OCI-LY7 (cell line): ENCODE results near the gene LRRC38. TPM values are rescaled to one million over a fixed set of nuclear protein-coding genes. Genes with fewer than 3 reads are reported as not detected.

Experiments used
- BruUV-seq: library from RNA; stranded (reverse); fragments of 400-500 nt; replicated peaks from 2 replicates; lab custom pipeline; 2021; lab: Mats Ljungman, UMichigan
- CTCF ChIA-PET: fragments of 300-600 bp; sonication (Branson Sonifier 250); formaldehyde crosslinking; loops from one replicate; lab custom pipeline; 2022; ENCODE audit warnings: antibody characterized with exemption; ENCODE audit not compliant: unreplicated experiment; lab: Charles Lee
- POLR2A ChIA-PET: fragments of 300-600 bp; sonication (Branson Sonifier 250); formaldehyde crosslinking; loops from one replicate; lab custom pipeline; 2022; ENCODE audit warnings: antibody characterized with exemption; lab: Charles Lee
- DNase-seq: peaks from one replicate; pipeline ENCODE4 v3.0.0-alpha.2; 2015; ENCODE audit warnings: low spot score
- H2AFZ ChIP-seq: fragments of 200-600 bp; sonication (generic), shearing (Covaris generic); 2 replicates; pipeline ENCODE4 v1.6.1; 2014; ENCODE audit warnings: mild to moderate bottlenecking, antibody characterized with exemption, low read length, moderate library complexity
- H3K27ac ChIP-seq: fragments of 200-600 bp; sonication (generic); 2 replicates; pipeline ENCODE4 v1.5.1; 2014; ENCODE audit warnings: mixed run types, low read depth, mild to moderate bottlenecking, moderate library complexity, low read length, inconsistent platforms; ENCODE audit not compliant: poor library complexity, severe bottlenecking
- H3K36me3 ChIP-seq: fragments of 200-600 bp; sonication (generic); 2 replicates; pipeline ENCODE4 v1.6.1; 2014; ENCODE audit warnings: mild to moderate bottlenecking, antibody characterized with exemption, low read length, moderate library complexity, mixed read lengths; ENCODE audit not compliant: insufficient read depth
- H3K4me1 ChIP-seq: fragments of 200-600 bp; sonication (generic); 2 replicates; pipeline ENCODE4 v1.5.1; 2014; ENCODE audit warnings: mild to moderate bottlenecking, low read length; ENCODE audit not compliant: insufficient read depth, poor library complexity, severe bottlenecking
- H3K4me2 ChIP-seq: fragments of 200-600 bp; sonication (generic); 2 replicates; pipeline ENCODE4 v1.6.1; 2014; ENCODE audit warnings: mild to moderate bottlenecking, low read length
- H3K4me3 ChIP-seq: fragments of 200-600 bp; sonication (generic); 2 replicates; pipeline ENCODE4 v1.5.1; 2014; ENCODE audit warnings: mild to moderate bottlenecking, low read depth, low read length; ENCODE audit not compliant: poor library complexity, severe bottlenecking
- H3K79me2 ChIP-seq: fragments of 200-600 bp; sonication (generic); 2 replicates; pipeline ENCODE4 v1.6.1; 2016; ENCODE audit warnings: low read depth, mild to moderate bottlenecking, low read length, moderate library complexity, mixed read lengths; ENCODE audit not compliant: insufficient read depth
- H3K9me2 ChIP-seq: fragments of 200-600 bp; sonication (generic); 2 replicates; pipeline ENCODE4 v1.6.1; 2016; ENCODE audit warnings: mild to moderate bottlenecking, low read length, mixed read lengths; ENCODE audit not compliant: insufficient read depth
- H3K9me3 ChIP-seq: fragments of 200-600 bp; sonication (generic); 2 replicates; pipeline ENCODE4 v1.6.1; 2014; ENCODE audit warnings: mild to moderate bottlenecking, mixed run types, low read length, mixed read lengths
- H4K20me1 ChIP-seq: fragments of 200-600 bp; sonication (generic); 2 replicates; pipeline ENCODE4 v1.6.1; 2014; ENCODE audit warnings: mild to moderate bottlenecking, antibody characterized with exemption, low read length, moderate library complexity, mixed read lengths; ENCODE audit not compliant: insufficient read depth
- CTCF ChIP-seq: fragments of 200-600 bp; sonication (generic); conservative IDR thresholded peaks from 2 replicates; pipeline ENCODE4 v1.5.1; 2014; ENCODE audit warnings: mild to moderate bottlenecking, antibody characterized with exemption, low read length, moderate library complexity, mixed read lengths
- EZH2phosphoT487 ChIP-seq: fragments of 200-600 bp; sonication (generic); IDR thresholded peaks from 2 replicates; pipeline ENCODE4 v1.6.1; 2018; ENCODE audit warnings: low read depth, borderline replicate concordance, mild to moderate bottlenecking, mixed run types, antibody characterized with exemption, low read length, moderate library complexity, mixed read lengths
- intact Hi-C: fragments of 100-400 bp; cut with micrococcal nuclease; formaldehyde crosslinking; loops from one replicate; pipeline ENCODE4 v1.10.0; 2022; ENCODE audit not compliant: unreplicated experiment
- total RNA-seq, 2 experiments: library from RNA; depleted of rRNA in 1 of 2; stranded (reverse); fragments of >200 nt in 1 of 2; shearing (Covaris generic) in 1 of 2; gene quantifications; 2 replicates each; pipeline ENCODE4 v1.2.3, GENCODE V29; 2014 to 2022

The LRRC38 gene
- total RNA-seq, 2 experiments from 2014 or later, result not detected

DNA sequence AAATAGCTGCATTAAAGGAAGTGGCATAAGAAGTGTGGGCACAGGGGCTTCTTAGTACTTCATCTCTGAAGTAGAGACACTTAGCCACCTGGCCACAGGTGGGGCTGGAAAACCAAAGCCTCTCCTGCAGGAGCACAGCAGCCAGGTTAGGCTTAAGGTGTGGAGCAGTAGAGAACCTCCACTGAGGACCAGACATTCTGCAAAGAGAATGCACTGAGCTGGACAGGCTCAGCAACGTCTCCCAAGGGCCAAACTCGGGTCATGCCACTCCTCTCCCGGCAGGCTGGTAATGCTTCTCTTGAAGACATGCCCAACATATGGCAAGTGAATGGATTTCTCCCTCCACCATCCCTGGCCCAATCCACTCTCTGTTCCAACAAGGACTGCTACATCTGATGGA, 33.0 kb upstream of the LRRC38 start:
- Histone ChIP-seq H3K27ac (no peak overlapping the region), H4K20me1 (no peaks in the 10 kb centered on the region), H3K36me3 (no peaks in the 10 kb centered on the region), H3K4me3 (no peak overlapping the region), H3K9me3 (no peaks in the 10 kb centered on the region), H3K9me2 (no peaks in the 10 kb centered on the region), H2AFZ (no peak overlapping the region), H3K79me2 (no peaks in the 10 kb centered on the region), H3K4me1 (no peaks in the 10 kb centered on the region), H3K4me2 (no peak overlapping the region)
- intact Hi-C loops, result no loop called here
- no peak for DNase-seq
- no TSS peak for BruUV-seq
- ChIA-PET POLR2A (no interaction called here), CTCF (no interaction called here)
- TF ChIP-seq CTCF, result no peak
- no peak for TF ChIP-seq EZH2phosphoT487

- POLR2A ChIA-PET, result no interaction called here
- Histone ChIP-seq H3K27ac (no peak overlapping the region), H3K36me3 (no peaks in the 10 kb centered on the region), H3K9me2 (no peaks in the 10 kb centered on the region), H3K9me3 (no peaks in the 10 kb centered on the region), H4K20me1 (no peaks in the 10 kb centered on the region), H3K79me2 (no peaks in the 10 kb centered on the region), H3K4me3 (no peak overlapping the region), H3K4me1 (no peaks in the 10 kb centered on the region), H3K4me2 (no peak overlapping the region), H2AFZ (no peak overlapping the region)
- DNase-seq, result no peak
- CTCF ChIA-PET, result no interaction called here
- intact Hi-C loops, result no loop called here
- no TSS peak for BruUV-seq
- TF ChIP-seq CTCF, result no peak
- no peak for TF ChIP-seq EZH2phosphoT487
These were observed 30.4 kb upstream of the LRRC38 start for GRCh38 chr1:13544221-13544556.

DNA sequence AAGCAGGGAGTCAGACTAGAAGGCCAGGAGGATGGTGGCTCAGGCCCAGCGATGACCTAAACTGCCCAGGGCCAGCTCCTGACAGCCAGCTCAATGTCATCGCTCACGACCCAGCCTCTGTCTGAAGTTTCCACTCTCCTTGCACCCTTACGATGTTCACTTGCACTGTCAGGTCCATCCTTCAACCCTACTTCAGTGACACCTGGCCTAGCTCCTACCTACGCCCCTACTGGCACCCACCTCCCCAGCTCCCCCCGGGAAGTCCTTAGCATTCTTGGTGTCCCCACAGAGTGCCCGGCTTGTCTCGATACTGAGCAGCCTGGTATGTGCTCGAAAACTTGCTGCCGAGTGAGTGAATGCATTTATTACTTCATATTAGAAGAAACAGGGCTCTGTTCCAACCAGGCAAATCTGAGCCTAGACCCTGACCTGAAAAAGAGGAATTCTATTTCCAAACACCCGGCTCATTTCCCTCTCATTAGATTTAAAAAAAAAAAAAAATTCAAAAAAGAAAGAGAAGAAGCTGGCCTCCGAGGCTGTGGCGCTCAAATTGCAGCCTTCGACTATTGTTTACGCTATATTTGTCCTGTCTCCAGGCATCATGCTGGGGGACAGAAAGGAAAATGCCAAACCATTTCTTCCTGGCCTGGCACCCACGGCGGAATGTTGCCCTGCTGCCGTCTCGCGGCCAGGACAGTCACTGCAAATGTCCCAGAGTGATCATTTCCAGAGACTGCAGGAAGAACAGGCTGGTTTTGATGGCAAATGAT, 29.8 kb upstream of the LRRC38 start:
- Histone ChIP-seq H3K36me3 (no peaks in the 10 kb centered on the region), H3K4me3 (no peak overlapping the region), H3K79me2 (no peaks in the 10 kb centered on the region), H4K20me1 (no peaks in the 10 kb centered on the region), H2AFZ (no peak overlapping the region), H3K9me3 (no peaks in the 10 kb centered on the region), H3K4me1 (no peaks in the 10 kb centered on the region), H3K27ac (no peak overlapping the region), H3K9me2 (no peaks in the 10 kb centered on the region), H3K4me2 (no peak overlapping the region)
- no TSS peak for BruUV-seq
- no peak for TF ChIP-seq EZH2phosphoT487
- no peak for TF ChIP-seq CTCF
- ChIA-PET CTCF (no interaction called here), POLR2A (no interaction called here)
- no peak for DNase-seq
- intact Hi-C loops, result no loop called here
